ENCODE data around the gene GPR37L1.
"Not testable (repeated sequence)": the region's sequence is repeated elsewhere in the genome, so short reads cannot be mapped to it uniquely, and the experiment has no call there.

The GPR37L1 gene

DNA sequence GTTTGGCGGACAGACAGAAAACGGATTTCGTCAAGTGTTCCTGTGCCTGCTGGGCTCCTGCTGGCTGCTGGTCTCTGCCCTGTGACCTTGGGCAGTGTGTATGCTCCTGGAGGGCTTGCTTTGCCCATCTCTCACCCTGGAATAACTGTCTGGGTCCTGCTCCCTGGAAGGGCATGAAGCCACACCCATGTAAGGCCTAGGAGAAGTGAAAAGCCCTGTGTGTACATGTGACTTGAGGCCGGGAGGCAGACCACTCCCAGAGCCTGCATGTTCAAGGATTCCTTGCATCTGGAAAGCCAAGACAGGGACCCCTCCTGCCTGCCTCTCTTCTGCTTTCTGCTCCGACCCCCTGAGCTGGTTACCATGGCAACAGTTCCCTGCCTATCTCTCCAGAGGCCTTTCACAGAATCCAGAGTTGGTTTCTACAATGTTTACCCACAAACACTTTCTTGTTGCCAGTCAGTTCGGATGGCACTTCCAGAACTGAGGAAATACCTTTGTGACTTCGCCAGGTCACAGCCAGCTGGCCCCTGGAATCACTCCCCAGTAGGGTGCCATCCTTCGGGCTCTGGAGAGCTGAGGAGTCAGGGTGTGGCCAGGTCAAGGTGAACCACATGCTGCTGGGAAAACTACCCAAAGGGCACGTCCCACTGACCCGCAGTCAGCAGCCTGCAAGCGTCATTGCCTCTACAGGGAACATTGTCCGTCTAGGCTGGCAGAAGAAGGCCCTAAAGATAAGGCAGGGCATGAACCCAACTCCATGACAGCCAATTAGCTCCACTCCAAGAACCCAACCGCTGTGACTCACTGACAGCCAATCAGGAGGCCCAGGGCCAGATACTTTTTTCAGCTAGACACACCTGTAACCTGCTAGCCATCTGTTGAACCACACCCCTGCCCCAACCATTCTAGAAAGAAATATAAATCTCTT lies 14.7 kb upstream of the GPR37L1 start:
- no peak for DNase-seq (ENCODE audit: low read depth in 3 of 3)

GRCh38 chr1:202110977-202111376 lies 11.7 kb upstream of the GPR37L1 start:
- no peak for DNase-seq (ENCODE audit: low read depth in 3 of 3)

DNA sequence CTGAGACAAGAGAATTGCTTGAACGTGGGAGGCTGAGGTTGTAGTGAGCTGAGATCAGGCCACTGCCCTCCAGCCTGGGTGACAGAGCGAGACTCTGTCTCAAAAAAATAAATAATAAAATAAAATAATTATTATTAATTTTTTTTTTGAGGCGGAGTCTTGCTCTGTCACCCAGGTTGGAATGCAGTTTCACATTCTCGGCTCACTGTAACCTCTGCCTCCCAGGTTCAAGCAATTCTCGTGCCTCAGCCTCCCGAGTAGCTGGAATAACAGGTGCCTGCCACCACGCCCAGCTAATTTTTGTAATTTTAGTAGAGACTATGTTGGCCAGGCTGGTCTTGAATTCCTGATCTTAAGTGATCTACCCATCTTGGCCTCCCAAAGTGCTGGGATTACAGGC lies 11.1 kb upstream of the GPR37L1 start:
- not testable (repeated sequence) for DNase-seq (ENCODE audit: low read depth in 3 of 3)

DNA sequence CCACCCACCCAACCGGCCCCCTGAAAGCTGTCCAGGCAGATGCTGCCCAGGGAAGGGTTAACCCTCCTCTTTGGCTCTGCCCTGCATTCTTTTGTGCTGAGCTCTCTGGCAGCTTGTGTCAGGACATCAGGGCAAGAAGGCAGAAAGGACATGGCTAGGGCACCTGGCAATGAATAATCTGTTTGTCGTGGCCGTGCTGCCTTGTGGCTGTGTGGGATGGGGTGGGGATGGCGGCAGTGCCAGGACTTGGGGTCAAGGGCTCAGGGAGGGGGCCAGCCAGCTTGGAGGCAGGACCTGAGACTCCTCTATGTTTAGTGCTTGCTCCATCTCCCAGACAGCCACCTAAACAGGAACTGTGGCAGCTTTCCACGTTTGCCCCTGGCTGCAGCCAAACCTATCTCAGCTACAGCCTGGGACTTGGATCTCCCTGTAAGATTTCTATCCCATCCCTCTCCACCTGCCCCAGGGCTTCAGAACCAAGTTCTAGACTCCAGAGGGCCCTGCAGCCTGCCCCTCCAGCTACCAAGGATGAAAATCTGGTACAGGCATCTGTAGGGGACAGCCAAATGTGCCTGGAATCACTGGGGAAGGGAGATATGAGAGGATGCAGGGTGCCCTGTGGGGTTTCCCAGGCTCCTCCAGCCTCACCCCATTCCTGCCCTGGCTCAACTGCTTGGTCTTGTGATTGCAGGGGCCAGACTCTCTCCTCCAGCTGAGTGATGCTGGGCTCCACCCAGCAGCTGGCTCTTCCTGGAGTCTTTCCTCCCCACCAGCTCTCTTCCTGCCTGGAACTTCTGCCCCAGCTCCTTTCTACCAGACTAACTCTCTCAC lies 9.6 kb upstream of the GPR37L1 start:
- no peak for DNase-seq (ENCODE audit: low read depth in 3 of 3)

- DNase-seq (ENCODE audit: low read depth in 3 of 3): no peak
These were observed 8.9 kb upstream of the GPR37L1 start for GRCh38 chr1:202113690-202114300.

DNA sequence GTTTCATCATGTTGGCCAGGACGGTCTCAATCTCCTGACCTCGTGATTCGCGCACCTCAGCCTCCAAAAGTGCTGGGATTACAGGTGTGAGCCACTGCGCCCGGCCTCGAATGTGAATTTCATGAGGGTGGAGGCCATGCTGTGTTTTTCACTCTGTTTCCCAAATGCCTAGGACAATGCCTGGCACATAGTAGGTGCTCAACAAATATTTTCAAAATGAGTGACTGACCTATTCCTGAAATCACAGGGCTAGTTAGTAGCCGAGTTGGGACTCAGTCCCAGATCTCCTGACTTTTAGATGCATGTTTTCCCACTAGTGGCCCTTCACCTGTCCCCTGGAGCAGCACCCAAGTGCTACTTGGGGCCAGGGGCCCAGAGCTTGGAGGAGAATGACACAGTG lies 6.4 kb upstream of the GPR37L1 start:
- DNase-seq (ENCODE audit: low read depth in 3 of 3): no peak

GRCh38 chr1:202117898-202118371 lies 4.8 kb upstream of the GPR37L1 start:
- no peak for DNase-seq (ENCODE audit: low read depth in 3 of 3)

DNA sequence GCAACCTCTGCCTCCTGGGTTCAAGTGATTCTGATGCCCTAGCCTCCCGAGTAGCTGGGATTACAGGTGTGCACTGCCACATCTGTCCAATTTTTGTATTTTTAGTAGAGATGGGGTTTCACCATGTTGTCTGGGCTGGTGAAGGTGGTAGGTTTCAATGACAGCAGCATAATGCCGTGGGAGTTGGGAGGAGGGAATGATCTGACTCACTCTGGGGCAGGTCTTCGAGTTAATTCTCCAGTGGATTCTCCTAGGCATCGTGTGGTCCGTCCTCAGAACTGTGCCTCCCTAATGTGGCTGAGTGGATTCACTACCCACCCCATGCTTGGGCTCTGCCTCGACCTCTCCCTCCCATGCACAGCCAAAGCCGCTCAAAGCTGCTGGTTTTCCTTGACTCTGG lies 1.7 kb upstream of the GPR37L1 start:
- DNase-seq (ENCODE audit: low read depth in 3 of 3): no peak

GRCh38 chr1:202123336-202123813 lies 658 bp downstream of the GPR37L1 start:
- no peak for DNase-seq (ENCODE audit: low read depth in 3 of 3)

- no peak for DNase-seq (ENCODE audit: low read depth in 3 of 3)
These were observed 1.4 kb downstream of the GPR37L1 start for GRCh38 chr1:202124142-202124541.

GRCh38 chr1:202125611-202126010 lies 2.9 kb downstream of the GPR37L1 start:
- no peak for DNase-seq (ENCODE audit: low read depth in 3 of 3)

GRCh38 chr1:202126426-202126825 lies 3.7 kb downstream of the GPR37L1 start:
- DNase-seq (ENCODE audit: low read depth in 3 of 3): no peak

DNA sequence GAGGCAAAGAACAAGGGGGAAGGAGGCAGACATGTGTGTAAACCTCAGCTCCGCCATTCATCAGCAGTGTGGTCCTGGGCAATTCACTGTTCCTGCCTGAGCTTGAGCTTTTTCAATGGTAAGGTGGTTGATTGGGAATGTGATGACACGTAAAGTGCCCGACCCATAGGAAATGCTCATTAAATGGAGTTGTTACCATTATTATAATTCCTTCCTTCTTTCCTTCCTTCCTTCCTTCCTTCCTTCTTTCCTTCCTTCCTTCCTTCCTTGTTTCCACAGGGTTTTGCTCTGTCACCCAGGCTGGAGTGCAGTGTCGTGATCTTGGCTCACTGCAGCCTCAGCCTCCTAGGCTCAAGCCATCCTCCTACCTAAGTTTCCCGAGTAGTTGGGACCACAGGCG lies 4.3 kb downstream of the GPR37L1 start:
- no peak for DNase-seq (ENCODE audit: low read depth in 3 of 3)

DNA sequence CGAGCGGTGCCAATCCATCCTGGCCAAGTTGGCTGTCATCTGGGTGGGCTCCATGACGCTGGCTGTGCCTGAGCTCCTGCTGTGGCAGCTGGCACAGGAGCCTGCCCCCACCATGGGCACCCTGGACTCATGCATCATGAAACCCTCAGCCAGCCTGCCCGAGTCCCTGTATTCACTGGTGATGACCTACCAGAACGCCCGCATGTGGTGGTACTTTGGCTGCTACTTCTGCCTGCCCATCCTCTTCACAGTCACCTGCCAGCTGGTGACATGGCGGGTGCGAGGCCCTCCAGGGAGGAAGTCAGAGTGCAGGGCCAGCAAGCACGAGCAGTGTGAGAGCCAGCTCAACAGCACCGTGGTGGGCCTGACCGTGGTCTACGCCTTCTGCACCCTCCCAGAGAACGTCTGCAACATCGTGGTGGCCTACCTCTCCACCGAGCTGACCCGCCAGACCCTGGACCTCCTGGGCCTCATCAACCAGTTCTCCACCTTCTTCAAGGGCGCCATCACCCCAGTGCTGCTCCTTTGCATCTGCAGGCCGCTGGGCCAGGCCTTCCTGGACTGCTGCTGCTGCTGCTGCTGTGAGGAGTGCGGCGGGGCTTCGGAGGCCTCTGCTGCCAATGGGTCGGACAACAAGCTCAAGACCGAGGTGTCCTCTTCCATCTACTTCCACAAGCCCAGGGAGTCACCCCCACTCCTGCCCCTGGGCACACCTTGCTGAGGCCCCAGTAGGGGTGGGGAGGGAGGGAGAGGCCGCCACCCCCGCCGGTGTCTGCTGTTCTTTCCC lies 5.3 kb downstream of the GPR37L1 start:
- no peak for DNase-seq (ENCODE audit: low read depth in 3 of 3)

- DNase-seq (ENCODE audit: low read depth in 3 of 3): no peak
These were observed 7.0 kb downstream of the GPR37L1 start for GRCh38 chr1:202129453-202130296.

DNA sequence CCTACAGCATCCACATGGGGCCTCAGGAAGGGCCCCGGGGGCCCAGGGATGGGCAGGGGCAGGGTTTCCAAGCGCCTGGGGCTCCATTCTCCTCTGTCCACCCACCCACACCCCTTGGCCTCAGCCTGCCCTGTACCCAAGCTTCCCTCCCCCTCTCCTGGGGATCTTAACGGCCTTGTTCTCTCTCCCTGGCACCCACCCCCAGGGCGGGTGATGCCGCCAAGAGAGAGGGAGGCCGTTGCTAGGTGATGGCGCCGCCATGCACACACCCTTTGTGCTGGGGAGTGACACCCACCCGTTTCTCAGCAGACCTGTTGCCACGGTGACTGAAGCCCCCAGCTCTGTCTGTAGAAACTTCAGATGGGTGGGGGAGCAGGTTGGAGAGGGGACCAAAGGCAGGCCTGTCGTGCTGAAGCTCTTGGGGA lies 7.6 kb downstream of the GPR37L1 start:
- DNase-seq (ENCODE audit: low read depth in 3 of 3): no peak

- no peak for DNase-seq (ENCODE audit: low read depth in 3 of 3)
These were observed 8.3 kb downstream of the GPR37L1 start for GRCh38 chr1:202130816-202131522.

GRCh38 chr1:202131956-202132821 lies 9.5 kb downstream of the GPR37L1 start:
- DNase-seq (ENCODE audit: low read depth in 3 of 3): no peak

GRCh38 chr1:202133001-202133400 lies 10.3 kb downstream of the GPR37L1 start:
- no peak for DNase-seq (ENCODE audit: low read depth in 3 of 3)
